IPS-NIHi7 (cell line): Measurements from ENCODE around the gene ACTR6.
"Not testable (repeated sequence)": the region's sequence is repeated elsewhere in the genome, so short reads cannot be mapped to it uniquely, and the experiment has no call there.

Experiments used
- DNase-seq: peaks from one replicate; pipeline ENCODE4 v3.0.0; 2012; ENCODE audit warnings: mixed read lengths; ENCODE audit errors: extremely low spot score

The ACTR6 gene

DNA sequence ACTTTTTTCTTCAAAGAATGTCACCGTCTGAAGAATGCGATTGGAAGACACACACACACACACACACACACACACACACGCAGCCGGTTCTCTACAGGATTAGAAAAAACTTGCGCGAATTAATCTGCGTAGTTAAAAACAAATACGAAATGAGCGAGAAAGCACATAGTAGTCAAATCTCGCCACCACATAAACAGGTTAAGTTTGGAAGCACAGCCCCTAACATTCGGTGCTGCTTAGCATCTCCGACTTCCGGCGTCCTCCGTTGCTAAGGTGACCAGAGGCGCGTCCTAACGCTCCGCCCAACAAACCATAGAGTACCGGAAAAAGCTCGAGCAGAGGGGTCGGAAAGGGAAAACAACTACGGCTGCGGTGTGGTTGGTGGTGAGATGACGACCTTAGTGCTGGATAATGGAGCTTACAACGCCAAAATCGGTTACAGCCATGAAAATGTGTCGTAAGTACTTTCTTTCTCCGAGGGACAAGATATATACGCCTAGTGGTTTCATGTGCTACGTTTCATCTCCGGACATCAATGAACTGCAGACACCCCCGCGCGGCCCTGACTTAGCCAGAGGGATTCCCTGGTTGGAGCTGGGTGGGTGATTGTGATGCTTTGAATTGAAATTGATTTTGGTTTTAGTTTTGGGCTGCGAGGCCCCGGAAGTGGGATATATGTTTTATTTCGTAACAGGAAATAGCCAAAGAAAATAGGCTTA is at the start of gene ACTR6:
Gene ACTR6, plus strand, starts transcription at position 353 of the 719 bp plus-strand sequence. Its CDS starts 37 bp downstream, at position 390.
- DNase-seq = peak; percentile 92

GRCh38 chr12:100151769-100152168 is 48.8 kb upstream of the ACTR6 start:
- no peak for DNase-seq

DNA sequence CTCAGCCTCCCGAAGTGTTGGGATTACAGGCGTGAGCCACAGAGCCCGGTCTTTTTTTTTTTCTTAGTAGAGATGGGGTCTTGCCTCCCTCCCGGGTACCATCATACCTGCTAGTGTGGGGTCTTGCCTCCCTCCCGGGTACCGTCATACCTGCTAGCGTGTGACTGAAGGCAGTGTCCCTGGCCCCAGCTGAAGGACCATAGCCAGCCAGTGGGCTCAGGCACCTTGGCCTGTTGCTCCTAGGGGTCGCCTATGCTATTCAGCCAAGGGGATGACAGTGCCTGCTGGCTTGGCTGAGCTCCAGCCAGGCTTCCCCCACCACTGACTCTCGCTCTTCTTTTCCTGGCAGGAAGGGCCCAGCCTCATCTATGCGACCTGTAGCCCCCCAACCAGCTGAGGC is 47.5 kb upstream of the ACTR6 start:
- DNase-seq = no peak

DNA sequence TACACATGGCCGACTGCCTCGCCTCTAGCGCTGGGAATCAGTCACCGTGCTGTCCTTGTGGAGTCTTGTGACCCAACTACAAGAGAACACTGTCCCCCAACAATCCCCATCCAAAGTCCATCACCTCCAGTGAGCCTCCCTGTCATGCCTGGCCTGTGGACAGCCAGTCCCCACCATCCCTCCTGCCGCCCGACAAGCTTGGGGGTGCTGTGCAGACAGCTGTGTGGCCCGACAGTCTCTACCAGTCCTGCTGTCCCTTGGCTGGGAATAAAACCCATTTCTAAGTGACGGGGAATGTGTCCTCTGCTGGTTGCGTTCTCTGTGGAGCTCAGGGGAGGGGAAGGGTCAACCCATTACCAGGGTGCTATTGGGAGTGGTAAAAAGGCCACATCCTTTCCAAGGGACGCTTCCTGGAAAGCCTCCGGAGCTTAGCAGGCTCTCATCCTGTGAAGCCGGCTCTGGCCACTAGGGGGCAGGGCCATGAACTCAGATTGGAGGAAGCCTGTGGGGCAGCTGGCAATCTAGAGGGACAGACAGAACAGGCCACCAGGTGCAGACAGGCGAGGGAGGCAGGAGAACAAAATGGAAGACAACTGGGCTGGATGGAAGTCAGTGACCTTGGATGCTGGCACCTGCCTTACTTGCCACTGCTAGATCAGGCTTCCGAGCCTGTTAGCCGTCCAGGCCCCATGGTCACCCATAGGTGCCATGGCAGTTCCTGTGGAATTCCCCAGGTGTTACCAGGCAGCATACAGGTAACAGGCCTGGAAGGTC is 46.0 kb upstream of the ACTR6 start:
- DNase-seq = peak; percentile 83

DNA sequence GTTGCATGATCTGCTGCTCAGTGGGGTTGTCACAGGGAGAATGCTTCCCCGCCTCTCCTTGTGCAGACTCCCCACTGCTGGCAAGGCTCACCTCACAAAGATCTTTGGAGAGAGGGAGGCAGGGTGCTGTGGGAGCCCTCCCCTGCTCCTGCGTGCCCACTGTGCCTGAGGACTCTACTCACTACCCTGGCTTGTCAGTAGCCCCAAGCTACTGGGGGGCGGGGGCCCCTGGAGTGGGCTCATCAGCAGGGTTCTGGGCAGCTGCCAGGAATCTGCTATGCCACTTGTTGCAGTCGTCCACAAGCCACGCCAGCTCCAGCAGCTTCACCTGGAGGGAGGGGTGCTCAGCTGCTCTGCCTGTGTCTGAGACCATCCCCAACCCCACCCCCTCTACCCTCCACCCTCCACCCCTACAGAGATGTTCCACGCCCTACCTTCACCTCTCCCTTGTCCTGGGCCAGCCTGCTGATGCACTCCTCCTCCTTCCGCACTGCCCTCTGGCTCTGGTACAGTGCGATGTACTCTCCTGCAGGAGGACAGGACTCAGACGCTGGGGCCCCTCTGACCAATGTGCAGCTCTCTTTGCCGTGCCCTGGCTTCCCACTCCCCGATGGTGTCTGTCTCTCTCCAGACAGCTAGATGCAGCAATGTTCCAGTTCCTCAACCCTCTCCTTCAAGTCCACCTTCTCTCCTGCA is 43.7 kb upstream of the ACTR6 start:
- no peak for DNase-seq

DNA sequence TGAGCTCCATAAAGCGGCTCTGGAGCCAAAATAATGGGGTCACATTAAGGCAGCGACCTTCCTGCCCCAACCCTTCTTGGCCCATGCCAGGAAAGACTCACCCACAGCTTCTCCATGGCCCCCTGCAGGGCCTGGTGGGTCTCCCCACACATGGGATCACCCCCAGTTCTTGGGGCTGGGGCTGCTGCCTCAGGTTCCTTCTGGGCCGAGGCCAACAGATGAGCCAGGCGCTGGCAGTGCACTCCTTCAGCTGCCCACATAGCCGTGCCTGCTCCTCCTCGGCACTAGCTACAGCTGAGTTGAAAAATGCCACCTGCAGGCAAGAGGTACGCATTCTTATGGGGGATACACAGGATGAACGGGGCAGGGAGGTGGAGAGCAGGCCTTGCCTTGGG is 43.2 kb upstream of the ACTR6 start:
- no peak for DNase-seq

DNA sequence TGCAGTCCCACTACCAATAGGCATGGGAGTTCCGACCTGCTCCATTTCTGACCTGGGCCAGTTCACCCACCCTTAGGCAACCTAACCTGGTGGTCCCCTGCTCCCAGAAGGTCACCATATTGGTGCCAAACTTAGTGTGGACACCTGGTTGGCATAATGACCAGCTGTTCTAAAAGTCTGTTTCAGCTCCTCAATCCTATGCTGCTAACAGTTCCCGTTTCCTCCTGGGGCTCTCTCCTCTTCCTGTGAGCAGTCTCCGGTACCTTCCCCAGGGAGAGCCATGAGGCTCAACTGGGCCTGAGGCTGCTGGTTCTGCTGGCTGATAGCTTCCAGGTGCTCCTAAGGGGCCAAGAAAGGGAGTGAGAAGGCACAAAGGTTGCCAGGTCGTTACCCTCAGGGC is 42.1 kb upstream of the ACTR6 start:
- no peak for DNase-seq

DNA sequence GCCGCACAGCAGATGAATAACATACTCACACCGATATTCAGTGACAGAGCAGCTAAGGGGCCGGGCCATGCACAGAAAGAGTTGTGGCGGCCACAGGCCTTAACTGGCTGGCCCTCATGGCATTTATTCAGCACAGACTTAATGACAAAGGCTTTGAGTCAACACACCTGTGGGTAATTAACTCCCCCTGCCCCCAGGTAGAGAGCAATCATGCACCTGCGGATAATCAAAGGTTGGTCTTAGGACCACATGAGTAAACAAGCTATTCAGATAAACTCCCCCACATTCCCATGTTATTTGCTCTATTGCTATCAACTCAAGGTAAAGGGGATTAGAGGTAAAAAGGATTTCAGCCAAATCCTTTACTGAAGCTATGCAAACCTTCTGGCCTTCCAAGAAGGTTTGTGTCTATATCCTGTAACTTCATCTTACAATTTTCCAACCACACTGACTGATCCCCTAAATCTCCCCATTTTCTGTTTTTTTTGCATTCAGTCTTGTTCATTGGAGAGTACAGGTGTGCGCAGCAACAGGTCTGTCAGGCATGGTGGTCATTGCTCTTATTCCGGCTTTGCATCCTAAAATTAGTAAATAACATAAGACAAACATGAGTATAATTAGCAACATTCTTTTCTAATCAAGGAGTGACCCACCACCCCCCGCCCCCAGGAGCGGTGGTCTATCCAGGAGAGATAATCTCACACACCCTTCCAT is 41.1 kb upstream of the ACTR6 start:
- DNase-seq = no peak

GRCh38 chr12:100163416-100164152 is 37.0 kb upstream of the ACTR6 start:
- DNase-seq = peak; percentile 97

DNA sequence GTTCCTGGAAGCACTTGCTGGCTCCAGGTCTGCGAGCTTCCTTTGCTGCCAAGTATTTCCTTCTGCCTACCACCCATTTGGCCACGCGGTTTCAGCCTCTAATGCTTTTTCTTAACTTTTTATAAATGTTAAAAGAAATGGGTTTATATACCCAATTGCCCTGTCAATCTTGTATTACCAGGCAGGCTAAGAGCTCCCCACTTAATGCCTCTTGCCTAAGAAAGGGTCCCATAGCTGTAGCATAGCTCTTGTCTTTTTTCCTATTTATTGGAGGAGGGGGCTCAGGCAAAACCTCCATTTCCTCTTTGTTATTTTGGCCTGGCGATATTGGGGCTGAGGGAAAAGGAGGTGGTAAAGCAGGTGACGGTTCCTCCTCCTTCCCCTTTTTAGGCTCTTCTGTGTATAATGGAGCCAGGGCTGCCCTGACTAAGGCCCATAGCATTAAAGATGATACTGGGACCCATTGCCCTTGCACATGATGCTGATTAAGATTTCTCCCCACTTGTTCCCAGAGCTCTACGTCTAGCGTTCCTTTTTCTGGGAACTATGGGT is 36.4 kb upstream of the ACTR6 start:
- DNase-seq = no peak

DNA sequence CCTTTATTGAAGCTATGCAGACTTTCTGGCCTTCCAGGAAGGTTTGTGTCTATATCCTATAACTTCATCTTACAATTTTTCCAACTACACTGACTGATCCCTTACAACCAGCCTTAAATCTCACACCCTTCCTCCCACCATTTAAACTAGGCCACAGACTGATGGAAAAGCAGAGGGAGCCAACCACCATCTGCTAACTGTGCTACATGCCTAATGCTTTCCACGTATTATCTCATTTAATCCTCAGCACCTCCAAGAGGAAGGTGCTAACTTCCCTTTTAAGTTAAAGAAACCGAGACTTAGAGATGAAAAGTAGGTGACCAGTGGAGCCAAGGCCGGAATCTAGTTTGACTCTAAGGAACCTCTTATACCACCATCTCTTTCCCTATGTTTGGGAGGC is 35.3 kb upstream of the ACTR6 start:
- DNase-seq = no peak

- no peak for DNase-seq
Observed at GRCh38 chr12:100166232-100166631, 34.4 kb upstream of the ACTR6 start.

DNA sequence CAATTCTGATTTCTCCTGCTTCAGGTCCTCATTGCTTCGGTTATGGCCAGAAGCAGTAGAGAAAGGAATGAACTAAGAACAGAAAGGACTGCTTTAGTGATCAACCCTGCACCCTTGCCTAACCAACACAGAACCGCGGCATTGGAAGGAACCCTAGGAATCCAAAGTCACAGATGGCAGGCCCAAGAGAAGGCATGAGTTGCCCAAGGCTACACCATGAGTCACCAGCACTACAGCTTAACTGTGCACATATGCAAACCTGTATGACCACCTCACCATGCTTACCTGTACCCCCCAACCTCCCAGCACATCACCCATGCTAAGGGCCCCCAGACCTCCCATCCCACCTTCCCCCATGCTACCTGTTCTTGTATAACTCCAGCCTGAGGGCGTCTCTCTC is 32.1 kb upstream of the ACTR6 start:
- DNase-seq = no peak

GRCh38 chr12:100169345-100169744 is 31.3 kb upstream of the ACTR6 start:
- DNase-seq = no peak

DNA sequence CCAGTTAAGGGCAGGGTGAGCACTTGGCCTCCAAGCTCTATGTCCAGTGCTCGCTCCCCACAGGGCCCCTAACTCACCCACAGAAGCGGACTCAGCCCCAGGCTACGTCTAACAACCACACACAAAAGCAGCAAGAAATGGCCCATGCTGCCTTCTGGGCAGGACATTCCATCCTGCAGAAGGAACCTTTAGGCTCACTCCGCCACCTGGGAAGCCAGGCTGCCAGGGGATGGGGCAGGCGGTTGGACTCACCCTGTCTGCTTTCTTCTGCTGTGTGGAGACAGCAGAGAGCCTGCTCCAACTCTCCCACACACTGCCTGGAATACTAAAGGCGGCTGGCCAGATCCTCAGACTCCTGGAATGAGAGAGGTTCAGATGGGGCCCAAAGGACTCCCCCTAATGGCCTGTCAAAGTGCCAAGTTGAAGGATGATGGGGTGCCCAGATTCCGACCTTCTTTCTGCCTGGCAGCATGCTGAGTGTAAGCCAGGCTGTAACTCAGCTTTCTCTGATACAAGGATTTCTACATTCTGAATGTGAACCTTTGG is 30.2 kb upstream of the ACTR6 start:
- no peak for DNase-seq

GRCh38 chr12:100171248-100171647 is 29.4 kb upstream of the ACTR6 start:
- no peak for DNase-seq

GRCh38 chr12:100173111-100173510 is 27.5 kb upstream of the ACTR6 start:
- no peak for DNase-seq

- no peak for DNase-seq
Observed at GRCh38 chr12:100174495-100174894, 26.1 kb upstream of the ACTR6 start.

DNA sequence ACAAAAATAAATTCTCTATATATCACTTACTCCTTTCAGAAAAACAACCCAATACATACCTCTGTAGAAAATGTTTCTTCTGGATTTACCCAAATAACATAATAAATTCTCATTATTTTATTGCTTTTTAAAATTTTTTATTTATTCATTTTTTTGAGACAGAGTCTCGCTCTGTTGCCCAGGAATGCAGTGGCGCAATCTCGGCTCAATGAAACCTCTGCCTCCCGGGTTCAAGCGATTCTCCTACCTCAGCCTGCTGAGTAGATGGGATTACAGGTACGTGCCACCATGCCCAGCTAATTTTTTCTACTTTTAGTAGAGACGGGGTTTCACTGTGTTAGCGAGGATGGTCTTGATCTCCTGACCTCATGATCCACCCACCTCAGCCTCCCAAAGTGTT is 24.1 kb upstream of the ACTR6 start:
- not testable (repeated sequence) for DNase-seq

- DNase-seq = no peak
Observed at GRCh38 chr12:100179252-100179651, 21.4 kb upstream of the ACTR6 start.
